ENCODE measurements around the gene PIR. TPM values are rescaled to one million over a fixed set of nuclear protein-coding genes. Genes with fewer than 3 reads are reported as not detected.
A peak's percentile ranks its signal among the peaks of the same experiment; 100 is the strongest.

Gene PIR
- total RNA-seq, 1 donor from 2014 or later: 47.3 TPM

GRCh38 chrX:15343075-15343476, 150.1 kb downstream of the PIR start:
- no peak for TF ChIP-seq CTCF (IDR thresholded peaks at IDR 0.05; ENCODE audit: unreplicated experiment)
- peaks cover 6% of the 10 kb centered on the region for H3K4me1 Mint-ChIP-seq (ENCODE audit: unreplicated experiment)
- H3K27ac Mint-ChIP-seq (ENCODE audit: unreplicated experiment): no peak overlapping the region
- no peaks in the 10 kb centered on the region for H3K36me3 Mint-ChIP-seq (ENCODE audit: low read depth, unreplicated experiment)
- H3K4me3 Mint-ChIP-seq (ENCODE audit: unreplicated experiment): no peak overlapping the region
- no peaks in the 10 kb centered on the region for H3K9me3 Mint-ChIP-seq (ENCODE audit: unreplicated experiment)
- no peak for DNase-seq (ENCODE audit: low spot score)
- peaks cover 3% of the 10 kb centered on the region for H3K27me3 Mint-ChIP-seq (ENCODE audit: unreplicated experiment)

- peaks cover 11% of the 10 kb centered on the region for H3K4me1 Mint-ChIP-seq (ENCODE audit: unreplicated experiment)
- no peak for TF ChIP-seq CTCF (IDR thresholded peaks at IDR 0.05; ENCODE audit: unreplicated experiment)
- peaks cover 3% of the 10 kb centered on the region for H3K27me3 Mint-ChIP-seq (ENCODE audit: unreplicated experiment)
- no peak overlapping the region for H3K4me3 Mint-ChIP-seq (ENCODE audit: unreplicated experiment)
- no peak overlapping the region for H3K27ac Mint-ChIP-seq (ENCODE audit: unreplicated experiment)
- no peaks in the 10 kb centered on the region for H3K9me3 Mint-ChIP-seq (ENCODE audit: unreplicated experiment)
- no peaks in the 10 kb centered on the region for H3K36me3 Mint-ChIP-seq (ENCODE audit: low read depth, unreplicated experiment)
- no peak for DNase-seq (ENCODE audit: low spot score)
These were observed 152.3 kb downstream of the PIR start for GRCh38 chrX:15340867-15341266.

GRCh38 chrX:15336023-15336413, 157.1 kb downstream of the PIR start:
- TF ChIP-seq CTCF (IDR thresholded peaks at IDR 0.05; ENCODE audit: unreplicated experiment): no peak
- Mint-ChIP-seq H3K36me3 (ENCODE audit: low read depth, unreplicated experiment) (no peaks in the 10 kb centered on the region), H3K9me3 (ENCODE audit: unreplicated experiment) (no peaks in the 10 kb centered on the region), H3K4me3 (ENCODE audit: unreplicated experiment) (peak overlapping the region; percentile 94), H3K27ac (ENCODE audit: unreplicated experiment) (peak overlapping the region; percentile 86), H3K4me1 (ENCODE audit: unreplicated experiment) (peaks cover 5% of the 10 kb centered on the region), H3K27me3 (ENCODE audit: unreplicated experiment) (peaks cover 3% of the 10 kb centered on the region)
- peak; percentile 4 for DNase-seq (ENCODE audit: low spot score)

GRCh38 chrX:15335135-15336022, 157.8 kb downstream of the PIR start, which contains the start of gene PIGA:
Gene PIGA, minus strand, starts transcription at chrX:15335523. Its CDS starts 3,593 bp downstream, at chrX:15331930.
- no peaks in the 10 kb centered on the region for H3K9me3 Mint-ChIP-seq (ENCODE audit: unreplicated experiment)
- H3K27me3 Mint-ChIP-seq (ENCODE audit: unreplicated experiment): peaks cover 3% of the 10 kb centered on the region
- DNase-seq (ENCODE audit: low spot score): peak; percentile 83
- H3K36me3 Mint-ChIP-seq (ENCODE audit: low read depth, unreplicated experiment): no peaks in the 10 kb centered on the region
- H3K27ac Mint-ChIP-seq (ENCODE audit: unreplicated experiment): peak within 1 kb of the TSS; percentile 86
- H3K4me1 Mint-ChIP-seq (ENCODE audit: unreplicated experiment): peaks cover 5% of the 10 kb centered on the region
- H3K4me3 Mint-ChIP-seq (ENCODE audit: unreplicated experiment): peak within 1 kb of the TSS; percentile 94
- TF ChIP-seq CTCF (IDR thresholded peaks at IDR 0.05; ENCODE audit: unreplicated experiment): no peak

Other genes starting within 250 kb of the PIR start
- 2.8 TPM for gene ASB9, start 223.2 kb downstream of the PIR start, total RNA-seq (ENCODE audit: unreplicated experiment)
- not detected for gene ASB11, start 177.7 kb downstream of the PIR start, total RNA-seq (ENCODE audit: unreplicated experiment)
- 12.8 TPM for gene PIGA, start 157.8 kb downstream of the PIR start, total RNA-seq (ENCODE audit: unreplicated experiment)
- 0.56 TPM for gene VEGFD, start 108.9 kb downstream of the PIR start, total RNA-seq (ENCODE audit: unreplicated experiment)
- gene BMX, start 7.5 kb upstream of the PIR start, total RNA-seq (ENCODE audit: unreplicated experiment): 0.74 TPM
- gene ACE2, start 107.6 kb upstream of the PIR start, total RNA-seq (ENCODE audit: unreplicated experiment): not detected
- gene CLTRN, start 171.5 kb upstream of the PIR start, total RNA-seq (ENCODE audit: unreplicated experiment): 0.95 TPM
- gene CA5B, start 244.9 kb upstream of the PIR start, total RNA-seq (ENCODE audit: unreplicated experiment): 7.2 TPM

All from endothelial cell (in vitro differentiated cells).